Measurements from ENCODE around the gene KRTAP1-3.
"Not testable (repeated sequence)": the region's sequence is repeated elsewhere in the genome, so short reads cannot be mapped to it uniquely, and the experiment has no call there.

Gene KRTAP1-3

DNA sequence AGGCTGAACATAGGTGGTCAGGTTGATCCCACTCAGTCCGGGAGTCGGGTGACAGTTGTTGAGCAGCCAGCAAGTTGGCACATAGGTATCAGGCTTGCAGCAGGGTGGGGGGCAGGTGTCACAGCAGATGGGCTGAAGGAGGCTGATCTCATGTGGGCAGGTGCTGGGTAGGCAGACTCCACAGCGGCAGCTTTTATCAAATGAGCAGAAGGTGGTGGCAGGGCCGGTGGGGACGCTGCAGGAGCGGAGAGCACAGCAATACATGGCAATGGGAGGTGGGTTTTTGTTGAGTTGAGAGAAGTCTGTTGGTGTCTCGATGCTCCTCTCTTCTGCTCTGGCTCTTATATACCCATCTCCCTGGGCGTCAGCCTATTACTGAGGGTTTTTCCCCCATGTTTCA is 25.9 kb downstream of the KRTAP1-3 start, which contains the start of gene KRTAP3-1:
Gene KRTAP3-1, minus strand, starts transcription at position 318 of the 400 bp plus-strand sequence. Its CDS starts 54 bp downstream, at position 264.
- no peak for DNase-seq

GRCh38 chr17:41004397-41004796 is 30.3 kb downstream of the KRTAP1-3 start:
- DNase-seq, result no peak

- no peak for DNase-seq
These were observed 30.7 kb downstream of the KRTAP1-3 start for GRCh38 chr17:41003926-41004325.

- DNase-seq, result no peak
These were observed 31.9 kb downstream of the KRTAP1-3 start for GRCh38 chr17:41002814-41003213.

DNA sequence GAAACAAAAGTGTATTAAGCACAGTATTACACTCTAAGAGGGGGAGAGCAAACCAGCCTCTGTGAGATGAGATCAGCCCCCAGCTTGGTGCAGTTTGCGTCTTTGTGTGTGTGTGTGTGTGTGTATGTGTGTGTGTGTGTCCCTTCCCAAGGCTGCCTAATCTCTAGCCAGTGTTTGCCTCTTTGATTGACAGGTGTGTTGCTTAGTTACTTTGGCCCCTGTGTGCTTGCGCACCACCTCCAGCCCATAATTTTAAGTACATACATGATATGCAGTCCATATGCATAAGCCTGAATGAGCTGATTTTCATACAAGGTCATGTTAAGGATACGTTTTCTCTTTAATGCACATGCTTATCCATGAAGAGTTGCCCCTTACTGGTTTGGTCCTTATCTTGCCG is 32.9 kb downstream of the KRTAP1-3 start:
- DNase-seq, result no peak

DNA sequence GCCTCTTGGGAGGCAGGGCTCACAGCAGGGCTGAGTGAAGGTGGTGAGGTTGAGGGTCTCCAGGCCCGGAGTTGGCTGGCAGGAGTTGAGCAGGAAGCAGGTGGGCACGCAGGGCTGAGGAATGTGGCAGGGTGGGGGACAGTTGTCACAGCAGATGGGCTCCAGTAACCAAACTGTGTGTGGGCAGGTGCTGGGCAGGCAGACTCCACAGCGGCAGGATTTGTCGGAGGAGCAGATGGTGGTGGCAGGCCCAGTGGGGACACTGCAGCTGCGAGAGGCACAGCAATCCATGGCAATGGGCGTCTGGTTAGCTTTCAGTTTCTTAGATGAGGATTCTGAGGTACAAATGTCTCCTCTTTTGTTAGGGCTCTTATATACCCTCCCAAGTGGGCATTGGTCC is 35.1 kb downstream of the KRTAP1-3 start, which contains the start of gene KRTAP3-2:
Gene KRTAP3-2, minus strand, starts transcription at position 344 of the 400 bp plus-strand sequence. Its CDS starts 53 bp downstream, at position 291.
- not testable (repeated sequence) for DNase-seq

DNA sequence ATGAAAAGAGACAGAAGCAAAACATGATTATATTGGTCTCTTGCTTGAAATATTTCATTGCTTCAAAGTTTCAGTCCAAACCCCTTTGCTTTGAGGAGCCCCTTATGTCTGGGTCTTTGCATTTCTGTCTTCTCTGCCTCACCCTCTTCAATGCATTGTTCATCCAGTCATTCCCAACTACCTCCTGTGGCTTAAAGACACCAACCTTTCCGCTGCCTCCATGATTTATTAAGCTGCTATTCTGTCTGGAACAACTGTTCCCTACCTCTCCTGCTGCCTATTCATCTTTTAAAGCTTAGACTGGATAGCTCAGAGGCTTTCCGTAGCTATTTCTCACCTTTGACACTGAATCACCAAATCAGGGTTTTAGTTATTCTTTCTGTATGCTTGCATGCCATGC is 37.3 kb downstream of the KRTAP1-3 start:
- no peak for DNase-seq

DNA sequence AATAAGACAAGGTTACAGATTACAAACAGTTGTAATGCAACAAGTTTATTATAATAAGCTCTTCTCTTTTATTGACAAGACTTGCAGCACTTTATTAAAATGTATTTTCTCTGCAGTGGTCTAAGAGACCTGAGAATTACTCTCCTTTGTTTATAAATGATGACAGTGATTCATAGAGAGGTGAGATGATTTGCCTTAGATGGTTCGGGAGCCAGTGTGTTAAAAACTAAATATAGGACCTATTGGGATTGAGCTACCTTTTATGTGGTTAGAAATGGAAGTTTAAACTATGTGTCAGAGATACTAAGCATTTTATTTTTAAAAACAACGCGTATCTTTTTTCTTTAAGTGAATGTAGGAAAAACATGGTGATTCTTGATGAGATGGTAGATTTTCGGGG is 37.8 kb downstream of the KRTAP1-3 start:
- DNase-seq, result no peak

GRCh38 chr17:40995116-40995515 is 39.6 kb downstream of the KRTAP1-3 start:
- DNase-seq, result no peak

- no peak for DNase-seq
These were observed 40.8 kb downstream of the KRTAP1-3 start, which contains the start of gene KRTAP3-3 for GRCh38 chr17:40993839-40994238. Gene KRTAP3-3 (minus strand): TSS chr17:40994164. CDS start chr17:40994097, 67 bp downstream.

GRCh38 chr17:40993084-40993483 is 41.6 kb downstream of the KRTAP1-3 start:
- DNase-seq, result no peak

- no peak for DNase-seq
These were observed 42.0 kb downstream of the KRTAP1-3 start for GRCh38 chr17:40992666-40993065.

- DNase-seq, result no peak
These were observed 47.8 kb downstream of the KRTAP1-3 start for GRCh38 chr17:40986920-40987319.

DNA sequence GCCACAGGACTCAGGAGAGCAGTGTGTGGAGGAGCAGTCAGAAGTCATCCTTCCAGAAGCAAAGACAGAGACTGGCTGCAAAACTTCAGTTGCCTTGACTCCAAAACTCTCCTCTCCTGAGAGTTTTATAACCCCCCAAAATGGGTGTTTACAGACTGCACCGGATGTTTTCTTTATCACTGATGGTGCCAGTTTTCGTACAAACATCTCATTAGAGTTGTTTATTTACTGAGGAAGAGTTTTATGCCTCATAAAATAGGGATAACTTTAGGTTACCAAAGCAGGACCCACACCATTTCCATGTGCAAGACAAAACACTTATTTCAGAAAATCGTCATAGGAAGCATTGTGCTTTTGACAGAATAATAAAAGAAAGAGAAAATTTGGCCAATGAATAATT is 50.4 kb downstream of the KRTAP1-3 start, which contains the start of gene KRT40:
Gene KRT40, minus strand, starts transcription at position 101 of the 400 bp plus-strand sequence. Its CDS starts 53 bp downstream, at position 48.
- DNase-seq, result no peak

Data from bone marrow (tissue), 2 donors.